NK-92 (cell line): ENCODE results near the gene ACAP2.

ENCODE experiments used
- DNase-seq: peaks from one replicate; lab custom pipeline; 2025; ENCODE audit not compliant: unreplicated experiment; lab: John Stamatoyannopoulos, UW

ACAP2 gene

DNA sequence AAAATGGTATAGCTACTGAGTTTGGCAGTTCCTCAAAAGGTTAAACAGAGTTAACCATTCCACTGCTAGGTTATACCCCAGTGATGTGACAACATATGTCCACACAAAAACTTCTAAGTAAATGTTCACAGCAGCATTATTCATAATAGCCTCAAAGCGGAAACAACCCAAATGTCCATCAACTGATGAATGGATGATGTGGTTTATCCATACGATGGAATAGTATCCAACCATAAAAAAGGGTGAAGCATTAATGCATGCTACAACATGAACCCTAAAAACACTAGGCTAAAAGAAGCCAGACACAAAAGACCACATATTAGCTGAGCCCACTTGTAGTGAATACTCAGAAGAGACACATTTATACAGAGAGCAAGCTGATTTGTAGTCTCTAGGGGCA is 180.9 kb downstream of the ACAP2 start:
- DNase-seq: no peak

DNA sequence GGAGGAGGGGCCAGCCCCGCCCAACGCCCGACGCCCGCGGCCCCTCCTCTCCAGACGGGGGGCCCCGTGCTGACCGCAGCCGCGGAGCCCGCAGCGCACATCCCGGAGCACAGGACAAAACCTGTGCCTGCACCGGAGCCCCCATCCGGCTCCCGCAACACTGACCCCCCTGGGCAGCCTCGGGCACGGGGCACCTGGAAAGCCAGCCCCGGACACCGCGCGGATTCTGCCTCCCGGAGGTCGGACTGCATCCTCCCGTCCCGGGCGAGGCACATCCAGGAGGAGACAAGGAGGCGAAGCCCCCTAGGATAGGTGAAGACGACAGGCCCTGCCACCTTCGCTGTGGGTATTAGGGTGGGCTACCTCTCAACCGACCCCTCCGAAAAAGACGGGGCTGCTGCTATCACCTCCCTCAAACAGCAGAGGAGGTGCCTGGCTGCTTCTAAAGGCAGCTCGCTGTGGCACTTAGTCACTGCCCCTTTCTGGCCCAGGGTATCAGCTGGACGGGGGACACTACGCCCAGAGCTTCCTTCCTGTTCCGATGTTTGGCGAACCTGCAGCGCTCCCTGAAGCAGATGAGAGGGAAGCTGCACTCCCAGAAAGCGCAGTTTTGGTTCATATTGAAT is 182.4 kb downstream of the ACAP2 start:
- DNase-seq: no peak

GRCh38 chr3:195259475-195260279 is 183.1 kb downstream of the ACAP2 start:
- DNase-seq: peak; percentile 34

- DNase-seq: no peak
Measured at GRCh38 chr3:195259154-195259474, 183.7 kb downstream of the ACAP2 start.

DNA sequence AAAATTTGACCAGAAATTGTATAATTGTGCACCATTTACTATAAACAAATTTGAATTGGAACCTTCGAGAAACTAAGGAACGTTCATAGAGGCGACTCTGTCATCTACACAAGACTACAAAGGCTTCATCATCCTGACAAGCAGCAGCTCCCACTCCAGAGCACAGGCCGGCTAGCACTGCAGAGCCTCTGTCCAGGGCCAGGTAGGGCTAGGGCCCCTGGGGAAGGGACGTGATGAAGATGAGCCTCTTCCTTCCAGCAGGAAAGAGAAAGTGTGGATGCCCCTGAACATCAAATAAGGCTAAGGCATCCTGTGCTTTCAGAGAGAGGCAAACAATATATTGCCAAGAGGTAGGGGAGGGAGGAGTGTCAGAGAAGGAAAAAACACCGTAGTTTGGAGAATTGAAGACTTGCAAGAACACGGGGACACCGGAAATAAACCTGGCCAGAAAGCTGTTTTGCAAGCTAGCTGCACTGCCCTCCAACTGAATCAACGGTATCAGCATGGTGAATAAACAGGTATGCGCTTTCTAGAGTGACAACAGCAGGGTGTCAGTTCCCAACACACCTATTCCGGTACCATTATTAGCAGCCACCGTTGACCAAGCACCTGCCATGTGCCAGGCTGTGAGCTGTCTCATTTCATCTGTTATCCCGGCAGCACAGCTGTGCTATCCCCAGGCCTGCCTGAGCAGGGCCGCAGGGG is 184.2 kb downstream of the ACAP2 start:
- no peak for DNase-seq

- no peak for DNase-seq
Measured at GRCh38 chr3:195257454-195258448, 185.1 kb downstream of the ACAP2 start.

- DNase-seq: no peak
Measured at GRCh38 chr3:195256639-195257453, 186.0 kb downstream of the ACAP2 start.

DNA sequence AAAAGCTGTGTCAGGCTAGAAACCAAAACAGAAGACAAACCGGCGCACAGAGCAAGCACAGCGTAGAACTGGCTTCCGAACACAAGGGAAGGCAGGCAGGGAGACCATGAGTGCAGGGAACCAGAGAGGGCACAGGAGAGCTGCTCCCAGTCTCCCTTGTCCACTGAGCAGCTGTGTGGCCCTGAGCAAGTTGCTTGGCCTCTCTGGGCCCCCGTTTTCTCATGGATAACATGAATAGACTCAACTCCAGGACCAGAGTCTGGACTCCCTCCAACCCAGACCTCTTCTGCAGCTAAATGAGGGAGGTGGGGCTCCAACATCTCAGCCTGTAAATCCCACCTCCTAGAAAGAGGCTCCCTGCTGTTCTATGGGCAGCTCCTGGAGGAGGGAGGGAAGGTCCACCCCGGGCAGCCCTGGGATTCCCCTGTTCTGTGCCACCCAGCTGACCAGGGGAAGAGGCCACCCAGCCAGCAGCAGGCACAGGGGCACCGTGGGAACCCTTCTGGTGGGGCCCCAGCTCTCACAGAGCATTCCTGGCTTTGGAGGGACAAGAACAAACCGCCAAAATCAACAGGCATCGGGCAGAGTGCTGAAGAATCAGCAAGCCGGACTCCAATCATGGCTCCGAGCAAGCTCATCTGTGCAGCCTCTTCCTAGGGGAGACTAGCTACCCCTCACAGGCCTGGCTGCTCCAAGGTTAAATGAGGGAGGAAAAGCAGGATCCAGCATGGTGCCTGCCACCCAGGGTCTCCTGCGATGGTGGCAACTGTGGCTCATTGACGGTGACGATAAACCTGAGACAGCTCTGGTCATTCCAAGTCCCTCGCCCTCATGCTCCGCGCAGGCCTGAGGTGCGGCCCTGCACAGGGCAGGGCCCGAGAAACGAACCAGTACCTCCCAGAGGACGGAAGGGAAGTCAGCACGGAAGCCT is 187.0 kb downstream of the ACAP2 start:
- DNase-seq: no peak

- DNase-seq: no peak
Measured at GRCh38 chr3:195255176-195255500, 187.7 kb downstream of the ACAP2 start.

DNA sequence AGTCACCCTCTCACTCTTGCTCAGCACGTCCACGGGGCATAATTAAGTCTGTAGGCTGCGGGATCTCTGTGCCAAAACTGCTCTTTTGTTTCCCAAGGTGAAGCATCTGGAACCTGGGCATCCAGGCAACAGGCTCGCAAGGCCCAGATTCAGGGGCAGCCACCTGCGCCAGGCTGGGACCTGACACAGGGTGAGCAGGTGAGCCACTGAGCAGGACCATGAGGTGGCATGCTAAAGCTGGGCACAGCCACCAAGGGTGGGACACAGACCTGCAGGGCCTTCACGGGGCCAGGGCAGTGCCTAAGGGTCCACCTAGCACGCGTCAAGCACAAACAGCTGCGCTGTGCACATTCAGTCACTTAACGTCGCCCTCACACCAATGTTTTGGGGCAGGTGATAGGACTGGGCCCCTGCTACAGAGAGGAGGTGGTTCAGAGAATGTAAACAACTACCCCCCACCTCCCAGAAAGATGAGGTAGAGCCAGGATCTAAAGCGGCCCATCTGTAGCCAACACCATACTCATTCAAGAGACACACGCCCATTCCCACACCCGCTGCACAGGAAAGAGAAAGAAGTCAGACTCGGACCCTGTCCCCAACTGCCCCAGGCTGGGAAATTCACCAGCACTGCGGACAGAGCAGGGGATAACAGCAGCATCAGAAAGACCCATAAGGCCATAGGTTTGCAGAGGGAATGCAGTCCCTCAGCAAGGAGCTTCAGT is 188.2 kb downstream of the ACAP2 start:
- DNase-seq: no peak

GRCh38 chr3:195253923-195254432 is 188.8 kb downstream of the ACAP2 start:
- DNase-seq: no peak

DNA sequence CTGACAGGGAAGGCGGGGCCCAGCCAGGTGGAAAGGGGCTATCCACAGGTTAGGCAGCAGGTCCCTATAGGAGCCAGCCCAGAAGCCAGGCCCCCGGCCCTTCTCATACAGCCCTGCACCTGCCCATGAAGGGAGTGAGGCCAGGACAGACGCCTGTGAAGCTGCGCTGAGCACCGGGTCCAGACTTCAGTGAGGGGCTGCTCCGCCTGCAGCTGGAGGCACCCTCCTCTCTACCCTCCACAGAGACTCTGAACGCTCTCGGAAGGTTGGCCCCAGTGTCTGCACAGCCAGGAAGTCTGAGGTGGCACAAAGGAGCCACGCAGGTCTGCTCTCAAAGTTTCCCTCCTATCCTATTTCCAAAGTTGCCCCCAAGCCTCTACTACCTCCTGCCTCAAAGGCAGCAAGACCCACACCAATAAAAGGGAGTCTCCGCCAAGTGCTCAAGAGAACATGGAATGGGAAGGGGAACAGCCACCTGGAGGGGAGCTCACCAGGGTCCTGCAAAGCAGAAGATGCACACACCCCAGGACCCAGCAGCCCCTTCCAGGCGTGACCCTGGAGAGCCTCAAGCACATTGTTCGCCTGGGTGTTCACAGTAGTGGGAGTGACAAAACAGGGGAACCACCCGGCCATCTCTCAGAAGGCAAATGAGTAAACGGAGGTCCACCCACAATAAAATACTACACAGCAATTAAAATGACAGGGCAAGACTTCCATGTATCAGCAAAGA is 191.3 kb downstream of the ACAP2 start:
- no peak for DNase-seq

- no peak for DNase-seq
Measured at GRCh38 chr3:195250473-195251251, 192.2 kb downstream of the ACAP2 start.

DNA sequence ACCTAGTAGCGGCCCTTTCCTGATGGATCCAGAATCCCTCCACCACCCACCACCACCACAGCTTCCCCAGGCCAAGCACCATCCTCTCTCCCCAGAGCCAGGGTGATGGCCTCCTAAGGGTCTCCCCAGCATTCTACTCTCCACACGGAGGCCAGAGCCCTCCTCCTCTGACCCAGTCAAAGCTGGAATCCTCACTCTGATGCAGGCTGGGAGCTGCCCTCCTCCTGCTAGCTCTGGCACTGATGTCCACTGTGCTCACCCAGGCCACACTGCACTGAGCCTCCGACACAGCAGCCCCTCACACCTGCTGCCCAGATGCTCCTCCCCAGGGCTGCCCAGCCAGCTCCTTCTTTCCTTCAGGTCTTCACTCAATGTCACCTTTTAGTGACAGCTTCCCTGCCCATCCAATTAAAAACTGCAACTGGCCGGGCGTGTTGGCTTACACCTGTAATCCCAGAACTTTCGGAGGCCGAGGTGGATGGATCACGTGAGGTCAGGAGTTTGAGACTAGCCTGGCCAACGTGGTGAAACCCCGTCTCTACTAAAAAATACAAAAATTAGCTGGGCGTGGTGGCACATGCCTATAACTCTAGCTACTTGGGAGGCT is 192.9 kb downstream of the ACAP2 start:
- DNase-seq: no peak

DNA sequence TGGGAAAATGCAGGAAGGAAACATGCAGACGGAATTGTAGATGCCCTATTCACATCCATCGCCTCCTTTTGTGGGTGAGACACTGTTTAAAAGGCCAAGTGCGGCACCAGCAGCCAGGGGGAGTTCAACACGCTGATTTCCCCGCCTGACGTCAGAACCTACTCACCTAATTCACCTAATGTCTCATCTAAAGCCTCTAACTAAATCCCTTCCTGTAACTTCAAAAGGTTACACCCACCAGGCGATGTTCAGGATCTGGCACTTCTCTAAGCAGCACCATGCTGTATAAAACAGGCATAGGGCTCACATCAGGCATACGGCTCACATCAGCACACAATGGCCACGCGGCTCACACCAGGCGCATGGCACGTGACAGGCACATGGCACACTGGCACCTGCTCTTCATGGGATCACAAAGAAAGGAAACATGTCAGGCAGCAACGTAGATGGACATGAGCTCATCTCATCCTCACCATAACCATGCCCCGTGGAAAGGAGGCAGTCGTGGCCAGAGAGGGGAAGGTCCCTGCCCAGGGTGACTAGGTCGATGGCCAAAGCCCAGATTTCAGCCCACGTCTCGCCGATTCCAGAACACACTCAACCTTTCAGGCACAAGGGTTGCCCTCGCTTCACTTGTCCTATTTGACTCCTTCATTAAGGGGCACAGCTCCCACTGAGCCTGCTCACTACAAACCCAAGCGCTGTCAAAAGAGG is 193.6 kb downstream of the ACAP2 start:
- DNase-seq: no peak

DNA sequence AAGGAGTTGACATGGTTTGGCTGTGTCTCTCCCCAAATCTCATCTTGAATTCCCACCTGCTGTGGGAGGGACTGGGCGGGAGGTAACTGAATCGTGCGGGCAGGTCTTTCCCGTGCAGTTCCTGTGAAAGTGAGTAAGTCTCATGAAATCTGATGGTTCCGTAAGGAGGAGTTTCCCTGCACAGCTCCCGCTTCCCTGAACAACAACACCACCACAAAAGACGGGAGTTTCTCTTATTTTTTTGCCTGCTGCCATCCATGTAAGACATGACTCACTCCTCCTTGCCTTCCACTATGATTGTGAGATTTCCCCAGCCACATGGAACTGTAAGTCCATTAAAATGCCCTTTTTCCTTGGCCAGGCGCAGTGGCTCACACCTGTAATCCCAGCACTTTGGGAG is 194.5 kb downstream of the ACAP2 start:
- DNase-seq: no peak
